ENCODE results near the gene PHF1. TPM values are rescaled to one million over a fixed set of nuclear protein-coding genes. Genes with fewer than 3 reads are reported as not detected.
A peak's percentile ranks its signal among the peaks of the same experiment; 100 is the strongest.

The PHF1 gene
- total and polyA plus RNA-seq, 2 of the 13 experiments (the other 11 are each of a cell fraction or from before 2014, with no cell fraction given) = 25.4 to 61.9 TPM

DNA sequence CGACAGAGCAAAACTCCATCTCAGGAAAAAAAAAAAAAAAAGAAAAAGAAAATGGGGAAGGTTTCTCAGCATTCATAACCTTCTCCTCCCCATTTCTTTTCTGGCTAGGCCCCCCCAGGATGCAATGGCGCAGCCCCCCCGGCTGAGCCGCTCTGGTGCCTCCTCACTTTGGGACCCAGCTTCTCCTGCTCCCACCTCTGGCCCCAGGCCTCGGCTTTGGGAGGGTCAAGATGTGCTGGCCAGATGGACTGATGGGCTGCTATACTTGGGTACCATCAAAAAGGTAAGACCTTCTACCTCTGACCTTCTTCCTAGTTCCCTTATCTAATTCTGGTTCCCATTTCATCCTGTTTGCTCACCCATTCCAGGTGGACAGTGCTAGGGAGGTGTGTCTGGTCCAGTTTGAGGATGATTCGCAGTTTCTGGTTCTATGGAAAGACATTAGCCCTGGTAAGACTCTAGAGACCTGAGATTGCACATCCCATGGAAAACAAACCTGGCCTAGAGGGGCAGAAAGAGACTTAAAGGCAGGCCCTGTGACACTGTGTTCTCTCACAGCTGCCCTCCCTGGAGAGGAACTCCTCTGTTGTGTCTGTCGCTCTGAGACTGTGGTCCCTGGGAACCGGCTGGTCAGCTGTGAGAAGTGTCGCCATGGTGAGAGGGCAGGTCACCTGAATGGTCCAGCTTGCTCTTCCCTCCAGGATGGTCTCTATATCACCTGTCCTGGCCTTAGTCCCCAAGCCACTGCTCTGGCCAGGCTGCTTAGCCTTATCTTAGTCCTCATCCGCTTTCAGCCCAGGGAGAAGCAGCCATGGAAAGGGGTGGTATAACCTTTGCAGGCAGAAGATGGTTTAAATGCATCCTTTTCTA lies 1.6 kb downstream of the PHF1 start:
- H4K20me1 ChIP-seq (ENCODE audit: insufficient read depth, low read length) = no peaks in the 10 kb centered on the region
- peak overlapping the region; percentile 10; the same call in 1 of the 2 replicates for H3K4me2 ChIP-seq (ENCODE audit: low read depth, low read length)
- peaks cover 47% of the 10 kb centered on the region for H3K4me1 ChIP-seq (ENCODE audit: insufficient read depth, low read length)
- no peaks in the 10 kb centered on the region for H3K9me3 ChIP-seq (ENCODE audit: low read length)
- ATAC-seq = no peak
- H3K27me3 ChIP-seq (ENCODE audit: control insufficient read depth in 1 of 2, insufficient read depth in 2 of 2, low read length in 2 of 2) = no peaks in the 10 kb centered on the region; a peak in 1 of 5 replicates
- no peak for DNase-seq (ENCODE audit: low spot score)
- H3K27ac ChIP-seq (ENCODE audit: extremely low read length, insufficient read depth, low read length) = no peak overlapping the region
- intact Hi-C loops (cut with micrococcal nuclease; ENCODE audit: unreplicated experiment) = no loop called here
- H2AFZ ChIP-seq (ENCODE audit: low read length) = no peak overlapping the region
- no peak overlapping the region for H3K9ac ChIP-seq (ENCODE audit: insufficient read depth, low read depth, low read length)
- TF ChIP-seq EED (CRISPR knock-in tag; IDR thresholded peaks at IDR 0.05) (0 out of 2 replicates have a peak, but pooled peaks have one; percentile 42), ZNF138 (CRISPR knock-in tag; IDR thresholded peaks at IDR 0.05; ENCODE audit: low read depth) (0 out of 2 replicates have a peak, but pooled peaks have one; percentile 32), CREM (IDR thresholded peaks at IDR 0.05) (no peak), CREM (CRISPR knock-in tag; IDR thresholded peaks at IDR 0.05) (no peak), ZNF790 (CRISPR knock-in tag; IDR thresholded peaks at IDR 0.05; ENCODE audit: borderline replicate concordance) (no peak), AGO2 (optimal IDR thresholded peaks at IDR 0.05; ENCODE audit: low read depth, low read length) (peak; percentile 25), SATB2 (CRISPR knock-in tag; IDR thresholded peaks at IDR 0.05) (no peak), ZFP36L1 (CRISPR knock-in tag; IDR thresholded peaks at IDR 0.05) (no peak), KLF16 (CRISPR knock-in tag; IDR thresholded peaks at IDR 0.05) (no peak), ZBTB7A (CRISPR knock-in tag; IDR thresholded peaks at IDR 0.05) (no peak), AHR (CRISPR knock-in tag; IDR thresholded peaks at IDR 0.05) (no peak)
- TF ChIP-seq, protein P1, sequence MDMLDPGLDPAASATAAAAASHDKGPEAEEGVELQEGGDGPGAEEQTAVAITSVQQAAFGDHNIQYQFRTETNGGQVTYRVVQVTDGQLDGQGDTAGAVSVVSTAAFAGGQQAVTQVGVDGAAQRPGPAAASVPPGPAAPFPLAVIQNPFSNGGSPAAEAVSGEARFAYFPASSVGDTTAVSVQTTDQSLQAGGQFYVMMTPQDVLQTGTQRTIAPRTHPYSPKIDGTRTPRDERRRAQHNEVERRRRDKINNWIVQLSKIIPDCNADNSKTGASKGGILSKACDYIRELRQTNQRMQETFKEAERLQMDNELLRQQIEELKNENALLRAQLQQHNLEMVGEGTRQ (IDR thresholded peaks at IDR 0.05; ENCODE audit: low read depth, low read length) = no peak
- TF ChIP-seq, protein P1 (CRISPR knock-in tag; IDR thresholded peaks at IDR 0.05; ENCODE audit: borderline replicate concordance) = no peak
- TF ChIP-seq, protein P2, sequence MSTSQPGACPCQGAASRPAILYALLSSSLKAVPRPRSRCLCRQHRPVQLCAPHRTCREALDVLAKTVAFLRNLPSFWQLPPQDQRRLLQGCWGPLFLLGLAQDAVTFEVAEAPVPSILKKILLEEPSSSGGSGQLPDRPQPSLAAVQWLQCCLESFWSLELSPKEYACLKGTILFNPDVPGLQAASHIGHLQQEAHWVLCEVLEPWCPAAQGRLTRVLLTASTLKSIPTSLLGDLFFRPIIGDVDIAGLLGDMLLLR (CRISPR knock-in tag; IDR thresholded peaks at IDR 0.05) = no peak
- in situ Hi-C loops (cut with HindIII; ENCODE audit: extremely low pct_ligation_motif_present, low pct_unique_long_range_greater_than_20kb) = loop anchor here (10.0 to 25.0 kb wide), 2 partner anchors 125 to 208 kb away; partner anchors contain the start of genes B3GALT4, HSD17B8, PFDN6 and RGL2
- H3K4me3 ChIP-seq (replicated peaks in 1 of 3; ENCODE audit: insufficient read depth in 1 of 3, low read depth in 2 of 3, low read length in 3 of 3) = no peak overlapping the region
- FAIRE-seq = no peak
- H3K36me3 ChIP-seq (replicated peaks in 1 of 2; ENCODE audit: control insufficient read depth in 1 of 2, insufficient read depth in 2 of 2, low read length in 2 of 2) = peaks cover 17 to 37% of the 10 kb centered on the region in 2 experiments
- POLR2A ChIA-PET = interaction anchor here (0.5 kb wide), 1 partner anchor 95 kb away, joined by 3 read pairs; the partner anchor contains the start of gene ZBTB22
- CTCF ChIA-PET (ENCODE audit: low intra/inter-chr PET ratio, low total read pairs) = no interaction called here
- BruUV-seq (replicated peaks) = no TSS peak
- H3K79me2 ChIP-seq (ENCODE audit: insufficient read depth, low read length) = peaks cover 23% of the 10 kb centered on the region
- 93% methylated on average over 10 of the region's 10 CpGs for WGBS (ENCODE audit: low lambda C conversion rate)
